Keratinocyte (primary cell): ENCODE measurements around the gene SLC36A3.
"Not testable (repeated sequence)": the region's sequence is repeated elsewhere in the genome, so short reads cannot be mapped to it uniquely, and the experiment has no call there.

ENCODE experiments used
- EZH2 ChIP-seq: IDR thresholded peaks from one replicate; pipeline ENCODE4 v1.6.1; 2012; ENCODE audit warnings: inconsistent platforms, mild to moderate bottlenecking, low read length, moderate library complexity
- TF ChIP-seq, protein P1 (sequence below), 3 experiments: IDR thresholded peaks in 1 of 3; conservative IDR thresholded peaks in 1 of 3; optimal IDR thresholded peaks in 1 of 3; 2 replicates in 2 of 3; 3 replicates in 1 of 3; pipeline versions ENCODE3 to v1.5.1; 2011; ENCODE audit warnings: low read length in 3 of 3, mild to moderate bottlenecking in 3 of 3, moderate library complexity in 2 of 3, control low read depth in 1 of 3, inconsistent platforms in 1 of 3; ENCODE audit not compliant: insufficient read depth in 2 of 3; ENCODE audit errors: extremely low read depth in 1 of 3

DNA sequence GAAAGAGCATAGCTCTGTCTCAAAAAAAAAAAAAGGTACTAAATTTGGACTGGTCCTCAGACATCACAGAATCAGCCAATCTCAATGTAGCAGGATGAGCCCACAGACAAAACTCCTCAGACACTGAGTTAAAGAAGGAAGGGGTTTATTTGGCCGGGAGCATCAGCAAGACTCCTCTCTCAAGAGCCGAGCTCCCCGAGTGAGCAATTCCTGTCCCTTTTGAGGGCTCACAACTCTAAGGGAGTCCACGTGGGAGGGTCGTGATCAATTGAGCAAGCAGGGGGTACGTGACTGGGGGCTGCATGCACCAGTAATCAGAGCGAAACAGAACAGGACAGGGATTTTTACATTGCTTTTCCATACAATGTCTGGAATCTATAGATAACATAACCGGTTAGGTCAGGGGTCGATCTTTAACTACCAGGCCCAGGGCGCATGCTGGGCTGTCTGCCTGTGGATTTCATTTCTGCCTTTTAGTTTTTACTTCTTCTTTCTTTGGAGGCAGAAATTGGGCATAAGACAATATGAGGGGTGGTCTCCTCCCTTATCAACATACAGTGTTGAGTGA, 63.2 kb downstream of the SLC36A3 start:
- not testable (repeated sequence) for TF ChIP-seq EZH2
- TF ChIP-seq, protein P1, sequence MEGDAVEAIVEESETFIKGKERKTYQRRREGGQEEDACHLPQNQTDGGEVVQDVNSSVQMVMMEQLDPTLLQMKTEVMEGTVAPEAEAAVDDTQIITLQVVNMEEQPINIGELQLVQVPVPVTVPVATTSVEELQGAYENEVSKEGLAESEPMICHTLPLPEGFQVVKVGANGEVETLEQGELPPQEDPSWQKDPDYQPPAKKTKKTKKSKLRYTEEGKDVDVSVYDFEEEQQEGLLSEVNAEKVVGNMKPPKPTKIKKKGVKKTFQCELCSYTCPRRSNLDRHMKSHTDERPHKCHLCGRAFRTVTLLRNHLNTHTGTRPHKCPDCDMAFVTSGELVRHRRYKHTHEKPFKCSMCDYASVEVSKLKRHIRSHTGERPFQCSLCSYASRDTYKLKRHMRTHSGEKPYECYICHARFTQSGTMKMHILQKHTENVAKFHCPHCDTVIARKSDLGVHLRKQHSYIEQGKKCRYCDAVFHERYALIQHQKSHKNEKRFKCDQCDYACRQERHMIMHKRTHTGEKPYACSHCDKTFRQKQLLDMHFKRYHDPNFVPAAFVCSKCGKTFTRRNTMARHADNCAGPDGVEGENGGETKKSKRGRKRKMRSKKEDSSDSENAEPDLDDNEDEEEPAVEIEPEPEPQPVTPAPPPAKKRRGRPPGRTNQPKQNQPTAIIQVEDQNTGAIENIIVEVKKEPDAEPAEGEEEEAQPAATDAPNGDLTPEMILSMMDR (optimal IDR thresholded peaks at IDR 0.05 in 1 of 3, IDR thresholded peaks at IDR 0.05 in 1 of 3, conservative IDR thresholded peaks at IDR 0.05 in 1 of 3; ENCODE audit: extremely low read depth in 1 of 3, insufficient read depth in 2 of 3, low read length in 3 of 3) = not testable (repeated sequence)
